OCI-LY1 (cell line): ENCODE results near the gene CENPL.
"Not testable (repeated sequence)": the region's sequence is repeated elsewhere in the genome, so short reads cannot be mapped to it uniquely, and the experiment has no call there.

ENCODE experiments used
- H2AFZ ChIP-seq: fragments of 200-600 bp; sonication (generic), shearing (Covaris generic); 2 replicates; pipeline ENCODE4 v1.6.0; 2014; ENCODE audit warnings: antibody characterized with exemption, mild to moderate bottlenecking, low read length
- H3F3A ChIP-seq: fragments of 200-600 bp; sonication (generic), shearing (Covaris generic); 2 replicates; pipeline ENCODE4 v1.6.0; 2014; ENCODE audit warnings: mild to moderate bottlenecking, antibody characterized with exemption, low read length, moderate library complexity; ENCODE audit not compliant: insufficient read depth
- H3K27ac ChIP-seq: fragments of 200-600 bp; sonication (generic); 2 replicates; pipeline ENCODE4 v1.5.1; 2014; ENCODE audit warnings: low read length, mixed run types, mild to moderate bottlenecking, low read depth; ENCODE audit not compliant: poor library complexity, severe bottlenecking
- H3K27me3 ChIP-seq: fragments of 200-600 bp; sonication (generic); 2 replicates; pipeline ENCODE4 v1.6.0; 2014; ENCODE audit warnings: antibody characterized with exemption, mild to moderate bottlenecking, low read length, moderate library complexity; ENCODE audit not compliant: insufficient read depth
- H3K36me3 ChIP-seq: fragments of 200-600 bp; sonication (generic); 2 replicates; pipeline ENCODE4 v1.6.1; 2014; ENCODE audit warnings: mild to moderate bottlenecking, antibody characterized with exemption, low read length, moderate library complexity, mixed read lengths; ENCODE audit not compliant: insufficient read depth
- H3K4me1 ChIP-seq: fragments of 200-600 bp; sonication (generic); 2 replicates; pipeline ENCODE4 v1.5.1; 2014; ENCODE audit warnings: mild to moderate bottlenecking, low read length, moderate library complexity; ENCODE audit not compliant: insufficient read depth, severe bottlenecking
- H3K4me2 ChIP-seq: fragments of 200-600 bp; sonication (generic), shearing (Covaris generic); 2 replicates; pipeline ENCODE4 v1.6.1; 2014; ENCODE audit warnings: low read length
- H3K4me3 ChIP-seq: fragments of 200-600 bp; sonication (generic); 2 replicates; pipeline ENCODE4 v1.5.1; 2014; ENCODE audit warnings: low read length, low read depth, mild to moderate bottlenecking, mixed read lengths; ENCODE audit not compliant: poor library complexity, severe bottlenecking
- H3K79me2 ChIP-seq: fragments of 200-600 bp; shearing (Covaris generic); 2 replicates; pipeline ENCODE4 v1.6.1; 2016; ENCODE audit warnings: mixed run types, low read length, mixed read lengths; ENCODE audit not compliant: insufficient read depth
- H3K9ac ChIP-seq: fragments of 200-600 bp; sonication (generic), shearing (Covaris generic); 2 replicates; pipeline ENCODE4 v1.6.1; 2014; ENCODE audit warnings: mild to moderate bottlenecking, low read length, mixed read lengths
- H3K9me2 ChIP-seq: fragments of 200-600 bp; sonication (generic), shearing (Covaris generic); 2 replicates; pipeline ENCODE4 v1.6.1; 2014; ENCODE audit warnings: low read depth, mild to moderate bottlenecking, low read length, mixed read lengths
- H3K9me3 ChIP-seq: fragments of 200-600 bp; shearing (Covaris generic); 2 replicates; pipeline ENCODE4 v1.6.1; 2014; ENCODE audit warnings: low read length, mixed read lengths
- H4K20me1 ChIP-seq: fragments of 200-600 bp; sonication (generic), shearing (Covaris generic); 2 replicates; pipeline ENCODE4 v1.6.0; 2016; ENCODE audit warnings: mild to moderate bottlenecking, low read length; ENCODE audit not compliant: insufficient read depth
- CTCF ChIP-seq: fragments of 200-600 bp; sonication (generic), shearing (Covaris generic); IDR thresholded peaks from 2 replicates; pipeline ENCODE4 v1.5.1; 2017; ENCODE audit warnings: mild to moderate bottlenecking, antibody characterized with exemption, low read length, moderate library complexity, mixed read lengths
- EZH2 ChIP-seq: fragments of 200-600 bp; sonication (generic), shearing (Covaris generic); IDR thresholded peaks from 2 replicates; pipeline ENCODE4 v1.8.0; 2017; ENCODE audit warnings: borderline replicate concordance, mixed run types, mild to moderate bottlenecking, antibody characterized with exemption, low read length, moderate library complexity, mixed read lengths

Gene CENPL

DNA sequence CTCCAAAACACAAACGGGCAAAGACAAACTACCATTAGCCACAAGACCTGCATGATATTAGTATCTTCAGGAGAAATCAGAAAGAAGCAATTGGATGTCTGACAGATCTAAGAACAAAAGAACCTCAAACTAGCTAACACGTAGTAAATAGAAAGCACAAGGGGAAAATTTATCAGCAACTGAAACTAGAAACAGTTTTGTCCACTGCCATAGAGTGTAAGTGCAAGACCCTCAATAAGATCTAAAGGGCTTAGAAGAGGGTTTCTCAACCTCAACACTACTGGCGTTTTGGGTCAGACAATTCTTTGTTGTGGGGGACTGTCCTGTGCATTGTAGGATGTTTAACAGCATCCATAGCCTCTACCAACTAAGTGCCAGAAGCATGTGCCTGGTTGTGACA is 55.9 kb downstream of the CENPL start:
- H3K79me2 ChIP-seq, result no peaks in the 10 kb centered on the region
- H3K4me1 ChIP-seq, result no peaks in the 10 kb centered on the region
- H3K9me2 ChIP-seq, result no peaks in the 10 kb centered on the region
- no peak overlapping the region for H3K27ac ChIP-seq
- peaks cover 6% of the 10 kb centered on the region for H3K36me3 ChIP-seq
- no peak overlapping the region for H2AFZ ChIP-seq
- H3K4me2 ChIP-seq, result no peak overlapping the region
- H3K4me3 ChIP-seq, result no peak overlapping the region
- H3K9me3 ChIP-seq, result no peaks in the 10 kb centered on the region
- no peaks in the 10 kb centered on the region for H4K20me1 ChIP-seq
- no peak overlapping the region for H3K9ac ChIP-seq
- H3F3A ChIP-seq, result peaks cover 8% of the 10 kb centered on the region; the same call in 1 of the 2 replicates
- TF ChIP-seq EZH2 (no peak), CTCF (no peak)
- no peaks in the 10 kb centered on the region for H3K27me3 ChIP-seq

- H3K79me2 ChIP-seq, result no peaks in the 10 kb centered on the region
- H2AFZ ChIP-seq, result no peak overlapping the region
- H3K4me3 ChIP-seq, result no peak overlapping the region
- peaks cover 6% of the 10 kb centered on the region for H3K36me3 ChIP-seq
- no peak overlapping the region for H3K4me2 ChIP-seq
- TF ChIP-seq CTCF (no peak), EZH2 (no peak)
- H3K9ac ChIP-seq, result no peak overlapping the region
- H3K27me3 ChIP-seq, result no peaks in the 10 kb centered on the region
- no peaks in the 10 kb centered on the region for H4K20me1 ChIP-seq
- H3K27ac ChIP-seq, result no peak overlapping the region
- H3K4me1 ChIP-seq, result no peaks in the 10 kb centered on the region
- peaks cover 8% of the 10 kb centered on the region; the same call in 1 of the 2 replicates for H3F3A ChIP-seq
- no peaks in the 10 kb centered on the region for H3K9me2 ChIP-seq
- no peaks in the 10 kb centered on the region for H3K9me3 ChIP-seq
These were observed 56.5 kb downstream of the CENPL start for GRCh38 chr1:173768206-173768605.

GRCh38 chr1:173764331-173764730 is 60.4 kb downstream of the CENPL start:
- not testable (repeated sequence) for H3K4me2 ChIP-seq, H3K4me3 ChIP-seq, H3K9ac ChIP-seq, H4K20me1 ChIP-seq, H3K79me2 ChIP-seq, H3K4me1 ChIP-seq, H3K27ac ChIP-seq, H3K9me3 ChIP-seq, H3K27me3 ChIP-seq, H3F3A ChIP-seq, H3K9me2 ChIP-seq, H2AFZ ChIP-seq
- peaks cover 11% of the 10 kb centered on the region for H3K36me3 ChIP-seq

- Histone ChIP-seq H3K9me3 (no peaks in the 10 kb centered on the region), H3K4me2 (no peak overlapping the region), H3K9ac (no peak overlapping the region), H3K79me2 (no peaks in the 10 kb centered on the region), H3K36me3 (peaks cover 47% of the 10 kb centered on the region), H3F3A (no peaks in the 10 kb centered on the region), H2AFZ (no peak overlapping the region), H3K9me2 (no peaks in the 10 kb centered on the region), H3K27ac (no peak overlapping the region), H4K20me1 (no peaks in the 10 kb centered on the region), H3K4me3 (no peak overlapping the region), H3K27me3 (no peaks in the 10 kb centered on the region), H3K4me1 (no peaks in the 10 kb centered on the region)
- no peak for TF ChIP-seq CTCF
- no peak for TF ChIP-seq EZH2
These were observed 65.7 kb downstream of the CENPL start for GRCh38 chr1:173758980-173759379.
